ENCODE data around the gene SPATA2. TPM values are rescaled to one million over a fixed set of nuclear protein-coding genes. Genes with fewer than 3 reads are reported as not detected.

Gene SPATA2
- total and polyA plus RNA-seq, 2 of the 13 experiments (the other 11 are each of a cell fraction or from before 2014, with no cell fraction given): 3.2 to 8.7 TPM

DNA sequence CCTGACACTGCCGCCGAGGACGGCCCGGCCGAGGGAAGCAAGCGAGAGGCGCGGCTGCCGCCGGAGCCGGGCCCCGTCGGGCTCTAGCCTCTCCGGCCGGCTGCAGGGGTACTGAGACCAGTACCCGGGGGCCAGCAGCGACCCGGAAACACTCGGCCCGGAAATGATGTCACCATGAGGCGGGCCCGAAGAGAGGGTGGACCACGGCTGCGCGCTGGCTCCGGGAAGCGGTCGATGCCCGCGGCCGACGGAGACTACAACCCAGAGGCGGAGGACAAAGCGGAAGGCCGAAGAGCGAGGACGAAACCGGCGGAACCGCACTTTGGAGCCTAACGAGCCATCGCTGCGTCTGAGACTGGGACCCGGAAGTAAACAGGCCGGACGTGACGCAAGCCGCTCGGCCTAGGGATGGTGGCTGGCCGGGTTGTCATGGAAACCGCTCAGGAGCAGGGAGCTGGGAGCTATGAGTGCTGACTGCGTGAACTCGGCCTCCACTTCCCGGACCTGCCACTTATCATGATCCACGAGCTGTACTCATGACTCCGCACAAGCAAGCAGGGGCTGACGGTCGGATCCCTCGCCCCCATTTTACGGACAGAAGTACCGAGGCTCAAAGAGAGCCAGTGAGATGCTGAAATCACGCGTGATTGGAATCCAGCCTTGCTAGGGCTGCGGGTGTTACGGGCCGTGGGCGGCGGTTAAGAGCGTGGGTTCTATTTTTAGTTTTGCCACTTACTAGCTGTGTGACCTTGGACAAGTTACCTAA, at the start of gene SPATA2 (continued):
- TF ChIP-seq NKX3-1 (CRISPR knock-in tag; IDR thresholded peaks at IDR 0.05): peak; percentile 73
- TF ChIP-seq, protein P1, sequence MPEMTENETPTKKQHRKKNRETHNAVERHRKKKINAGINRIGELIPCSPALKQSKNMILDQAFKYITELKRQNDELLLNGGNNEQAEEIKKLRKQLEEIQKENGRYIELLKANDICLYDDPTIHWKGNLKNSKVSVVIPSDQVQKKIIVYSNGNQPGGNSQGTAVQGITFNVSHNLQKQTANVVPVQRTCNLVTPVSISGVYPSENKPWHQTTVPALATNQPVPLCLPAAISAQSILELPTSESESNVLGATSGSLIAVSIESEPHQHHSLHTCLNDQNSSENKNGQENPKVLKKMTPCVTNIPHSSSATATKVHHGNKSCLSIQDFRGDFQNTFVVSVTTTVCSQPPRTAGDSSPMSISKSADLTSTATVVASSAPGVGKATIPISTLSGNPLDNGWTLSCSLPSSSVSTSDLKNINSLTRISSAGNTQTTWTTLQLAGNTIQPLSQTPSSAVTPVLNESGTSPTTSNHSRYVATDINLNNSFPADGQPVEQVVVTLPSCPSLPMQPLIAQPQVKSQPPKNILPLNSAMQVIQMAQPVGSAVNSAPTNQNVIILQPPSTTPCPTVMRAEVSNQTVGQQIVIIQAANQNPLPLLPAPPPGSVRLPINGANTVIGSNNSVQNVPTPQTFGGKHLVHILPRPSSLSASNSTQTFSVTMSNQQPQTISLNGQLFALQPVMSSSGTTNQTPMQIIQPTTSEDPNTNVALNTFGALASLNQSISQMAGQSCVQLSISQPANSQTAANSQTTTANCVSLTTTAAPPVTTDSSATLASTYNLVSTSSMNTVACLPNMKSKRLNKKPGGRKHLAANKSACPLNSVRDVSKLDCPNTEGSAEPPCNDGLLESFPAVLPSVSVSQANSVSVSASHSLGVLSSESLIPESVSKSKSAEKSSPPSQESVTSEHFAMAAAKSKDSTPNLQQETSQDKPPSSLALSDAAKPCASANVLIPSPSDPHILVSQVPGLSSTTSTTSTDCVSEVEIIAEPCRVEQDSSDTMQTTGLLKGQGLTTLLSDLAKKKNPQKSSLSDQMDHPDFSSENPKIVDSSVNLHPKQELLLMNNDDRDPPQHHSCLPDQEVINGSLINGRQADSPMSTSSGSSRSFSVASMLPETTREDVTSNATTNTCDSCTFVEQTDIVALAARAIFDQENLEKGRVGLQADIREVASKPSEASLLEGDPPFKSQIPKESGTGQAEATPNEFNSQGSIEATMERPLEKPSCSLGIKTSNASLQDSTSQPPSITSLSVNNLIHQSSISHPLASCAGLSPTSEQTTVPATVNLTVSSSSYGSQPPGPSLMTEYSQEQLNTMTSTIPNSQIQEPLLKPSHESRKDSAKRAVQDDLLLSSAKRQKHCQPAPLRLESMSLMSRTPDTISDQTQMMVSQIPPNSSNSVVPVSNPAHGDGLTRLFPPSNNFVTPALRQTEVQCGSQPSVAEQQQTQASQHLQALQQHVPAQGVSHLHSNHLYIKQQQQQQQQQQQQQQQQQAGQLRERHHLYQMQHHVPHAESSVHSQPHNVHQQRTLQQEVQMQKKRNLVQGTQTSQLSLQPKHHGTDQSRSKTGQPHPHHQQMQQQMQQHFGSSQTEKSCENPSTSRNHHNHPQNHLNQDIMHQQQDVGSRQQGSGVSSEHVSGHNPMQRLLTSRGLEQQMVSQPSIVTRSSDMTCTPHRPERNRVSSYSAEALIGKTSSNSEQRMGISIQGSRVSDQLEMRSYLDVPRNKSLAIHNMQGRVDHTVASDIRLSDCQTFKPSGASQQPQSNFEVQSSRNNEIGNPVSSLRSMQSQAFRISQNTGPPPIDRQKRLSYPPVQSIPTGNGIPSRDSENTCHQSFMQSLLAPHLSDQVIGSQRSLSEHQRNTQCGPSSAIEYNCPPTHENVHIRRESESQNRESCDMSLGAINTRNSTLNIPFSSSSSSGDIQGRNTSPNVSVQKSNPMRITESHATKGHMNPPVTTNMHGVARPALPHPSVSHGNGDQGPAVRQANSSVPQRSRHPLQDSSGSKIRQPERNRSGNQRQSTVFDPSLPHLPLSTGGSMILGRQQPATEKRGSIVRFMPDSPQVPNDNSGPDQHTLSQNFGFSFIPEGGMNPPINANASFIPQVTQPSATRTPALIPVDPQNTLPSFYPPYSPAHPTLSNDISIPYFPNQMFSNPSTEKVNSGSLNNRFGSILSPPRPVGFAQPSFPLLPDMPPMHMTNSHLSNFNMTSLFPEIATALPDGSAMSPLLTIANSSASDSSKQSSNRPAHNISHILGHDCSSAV (CRISPR knock-in tag; IDR thresholded peaks at IDR 0.05; ENCODE audit: borderline replicate concordance): no peak
- peak; percentile 88; the same call in 1 of the 2 replicates for TF ChIP-seq KDM4B (CRISPR knock-in tag; IDR thresholded peaks at IDR 0.05)
- TF ChIP-seq IRF2 (CRISPR knock-in tag; IDR thresholded peaks at IDR 0.05): no peak; the same call in 1 of the 2 replicates
- peak; percentile 36; the same call in 1 of the 2 replicates for TF ChIP-seq E2F1 (CRISPR knock-in tag; IDR thresholded peaks at IDR 0.05)
- peak; percentile 54 for TF ChIP-seq ZNF589 (CRISPR knock-in tag; conservative IDR thresholded peaks at IDR 0.05)
- peak; percentile 99 for TF ChIP-seq ASH2L (IDR thresholded peaks at IDR 0.05; ENCODE audit: insufficient read length, low read depth, low read length)
- no peak for TF ChIP-seq ZNF577 (CRISPR knock-in tag; IDR thresholded peaks at IDR 0.05; ENCODE audit: borderline replicate concordance, low read depth)
- TF ChIP-seq, protein P2, sequence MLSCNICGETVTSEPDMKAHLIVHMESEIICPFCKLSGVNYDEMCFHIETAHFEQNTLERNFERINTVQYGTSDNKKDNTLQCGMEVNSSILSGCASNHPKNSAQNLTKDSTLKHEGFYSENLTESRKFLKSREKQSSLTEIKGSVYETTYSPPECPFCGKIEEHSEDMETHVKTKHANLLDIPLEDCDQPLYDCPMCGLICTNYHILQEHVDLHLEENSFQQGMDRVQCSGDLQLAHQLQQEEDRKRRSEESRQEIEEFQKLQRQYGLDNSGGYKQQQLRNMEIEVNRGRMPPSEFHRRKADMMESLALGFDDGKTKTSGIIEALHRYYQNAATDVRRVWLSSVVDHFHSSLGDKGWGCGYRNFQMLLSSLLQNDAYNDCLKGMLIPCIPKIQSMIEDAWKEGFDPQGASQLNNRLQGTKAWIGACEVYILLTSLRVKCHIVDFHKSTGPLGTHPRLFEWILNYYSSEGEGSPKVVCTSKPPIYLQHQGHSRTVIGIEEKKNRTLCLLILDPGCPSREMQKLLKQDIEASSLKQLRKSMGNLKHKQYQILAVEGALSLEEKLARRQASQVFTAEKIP (CRISPR knock-in tag; IDR thresholded peaks at IDR 0.05; ENCODE audit: borderline replicate concordance): no peak
- TF ChIP-seq ZMYM3 (CRISPR knock-in tag; IDR thresholded peaks at IDR 0.05): peak; percentile 100
- peak; percentile 98 for TF ChIP-seq SMAD1 (CRISPR knock-in tag; IDR thresholded peaks at IDR 0.05; ENCODE audit: borderline replicate concordance, low read depth)
- peak; percentile 79 for TF ChIP-seq YY1 (IDR thresholded peaks at IDR 0.05; ENCODE audit: insufficient read depth, insufficient replicate concordance, low read depth, low read length)
- no peak; the same call in 1 of the 2 replicates for TF ChIP-seq ZBTB42 (CRISPR knock-in tag; IDR thresholded peaks at IDR 0.05)
- TF ChIP-seq ISX (CRISPR knock-in tag; conservative IDR thresholded peaks at IDR 0.05): no peak
- no peak for TF ChIP-seq ZFP1 (CRISPR knock-in tag; IDR thresholded peaks at IDR 0.05)
- TF ChIP-seq CC2D1A (CRISPR knock-in tag; IDR thresholded peaks at IDR 0.05): no peak

All from HepG2 (cell line).